GM19397 (cell line): ENCODE results near the gene C20orf144.

Source experiments
- ATAC-seq: cut with Tn5 transposase; IDR thresholded peaks from one replicate; pipeline ENCODE4 v1.9.1; 2021; ENCODE audit warnings: mild to moderate bottlenecking, moderate library complexity; ENCODE audit not compliant: unreplicated experiment

C20orf144 gene

DNA sequence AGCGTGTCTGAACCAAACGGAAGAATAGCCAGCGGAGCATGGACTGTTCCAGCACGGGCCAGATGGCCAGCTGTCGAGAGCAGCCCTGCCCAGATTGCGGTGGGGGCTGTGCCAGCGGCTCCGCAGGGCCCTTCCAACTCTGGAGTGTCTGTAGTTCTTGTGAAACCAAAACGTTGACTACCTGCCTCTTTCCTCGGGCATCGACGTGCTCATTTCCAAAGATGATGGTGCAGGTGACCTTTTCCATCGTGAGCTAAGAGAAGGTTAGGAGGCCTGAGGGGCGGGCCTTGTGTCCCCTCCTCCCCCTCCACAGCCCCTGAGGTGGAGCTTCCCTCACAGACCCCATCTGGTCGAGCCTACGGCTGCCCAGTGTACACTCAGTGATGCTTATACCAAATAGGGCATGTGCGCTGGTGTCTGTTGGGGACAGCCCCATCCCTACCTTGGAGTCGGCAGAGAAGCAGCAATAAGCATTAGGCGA lies 12.9 kb upstream of the C20orf144 start:
- ATAC-seq = no peak

GRCh38 chr20:33650111-33650752 lies 11.9 kb upstream of the C20orf144 start:
- no peak for ATAC-seq

DNA sequence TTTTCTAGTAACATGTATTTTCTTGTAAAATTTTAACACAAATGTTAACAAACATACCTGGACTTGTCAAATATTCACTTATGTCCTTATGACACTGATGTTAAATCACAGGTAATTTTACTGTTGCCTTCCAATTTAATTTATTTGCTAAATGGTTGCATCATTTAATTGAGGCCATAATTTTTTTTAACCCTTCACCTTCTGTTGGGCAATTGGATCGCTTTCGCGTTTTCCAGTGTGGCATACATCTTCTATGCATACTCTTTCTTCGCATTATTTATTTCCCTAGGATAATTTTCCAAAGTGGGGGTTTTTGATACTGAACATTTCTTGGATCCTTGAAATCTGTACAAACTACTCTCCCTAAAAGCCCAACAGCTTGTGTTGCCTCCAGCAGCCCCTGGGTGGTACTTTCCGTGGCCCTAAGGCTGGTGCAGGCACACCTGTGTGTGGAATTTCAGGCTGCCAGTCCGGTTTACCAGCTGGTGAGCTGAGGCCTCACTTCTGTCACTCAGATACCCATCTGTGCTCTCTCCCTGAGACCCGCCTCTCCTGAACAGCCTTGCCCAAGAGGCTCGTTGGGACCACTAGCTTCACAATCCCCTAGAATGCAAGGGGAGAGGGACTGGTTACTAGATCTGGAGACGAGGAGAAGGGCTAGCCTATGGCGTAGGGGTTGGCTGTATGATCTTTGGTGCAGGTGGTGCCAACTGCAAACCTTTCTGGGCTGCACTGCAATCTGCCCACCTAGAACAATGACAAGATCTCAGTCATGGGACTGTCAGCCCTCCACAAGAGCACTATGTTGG lies 11.2 kb upstream of the C20orf144 start:
- no peak for ATAC-seq

DNA sequence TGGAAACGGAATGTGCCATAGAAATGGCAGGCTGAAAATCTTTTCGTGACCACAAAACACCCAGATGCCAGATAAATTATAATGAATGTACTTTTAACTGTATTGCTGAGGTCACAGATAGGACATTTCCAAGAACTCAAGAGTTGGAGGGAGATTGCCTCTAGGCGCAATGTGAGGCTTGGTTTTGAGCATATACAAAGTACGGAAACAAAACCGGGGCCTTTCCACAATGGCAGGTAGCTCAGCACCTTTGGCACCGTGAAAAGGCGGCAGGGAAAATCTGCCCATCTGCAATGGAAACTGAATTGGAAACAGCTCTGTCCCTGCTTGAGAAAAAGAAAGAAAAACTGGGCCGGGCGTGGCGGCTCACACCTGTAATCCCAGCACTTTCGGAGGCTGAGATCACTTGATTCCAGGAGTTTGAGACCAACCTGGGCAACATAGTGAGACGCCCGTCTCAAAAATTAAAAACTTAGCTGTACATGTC lies 10.5 kb upstream of the C20orf144 start:
- no peak for ATAC-seq

GRCh38 chr20:33653218-33653899 lies 8.8 kb upstream of the C20orf144 start:
- ATAC-seq = no peak

DNA sequence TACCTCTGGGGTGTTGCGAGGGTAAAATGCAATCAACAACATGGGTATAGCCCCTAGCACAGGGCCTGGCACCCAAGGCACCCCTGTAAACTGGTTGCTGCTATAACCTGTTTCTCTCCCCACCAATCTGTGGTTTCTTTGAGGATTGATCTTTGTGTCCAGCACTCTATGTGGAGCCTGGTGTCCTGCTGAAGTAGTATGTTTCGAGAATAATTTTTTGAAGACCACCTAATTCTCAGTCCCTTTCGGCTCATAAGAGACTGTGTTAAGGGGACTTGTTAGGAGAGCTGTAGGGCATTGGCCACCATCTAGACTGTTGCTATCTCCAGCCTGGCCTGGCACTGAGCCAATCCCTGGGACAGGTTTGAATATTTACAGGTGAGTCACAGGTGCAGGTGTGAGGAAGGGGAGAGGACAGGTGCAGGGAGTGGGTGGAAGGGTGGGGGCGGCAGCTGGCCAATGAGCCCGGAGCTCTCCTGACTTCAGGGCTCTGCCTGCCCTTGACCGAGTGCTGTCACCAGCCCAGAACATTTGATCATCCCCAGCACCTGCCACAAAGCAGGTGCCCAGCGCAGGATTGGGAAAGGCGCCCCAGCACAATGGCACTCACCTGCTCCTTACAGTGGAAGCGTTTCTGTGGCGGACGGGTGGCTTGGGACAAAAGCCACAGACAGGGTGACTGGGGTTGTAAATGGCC lies 8.1 kb upstream of the C20orf144 start:
- ATAC-seq = no peak

DNA sequence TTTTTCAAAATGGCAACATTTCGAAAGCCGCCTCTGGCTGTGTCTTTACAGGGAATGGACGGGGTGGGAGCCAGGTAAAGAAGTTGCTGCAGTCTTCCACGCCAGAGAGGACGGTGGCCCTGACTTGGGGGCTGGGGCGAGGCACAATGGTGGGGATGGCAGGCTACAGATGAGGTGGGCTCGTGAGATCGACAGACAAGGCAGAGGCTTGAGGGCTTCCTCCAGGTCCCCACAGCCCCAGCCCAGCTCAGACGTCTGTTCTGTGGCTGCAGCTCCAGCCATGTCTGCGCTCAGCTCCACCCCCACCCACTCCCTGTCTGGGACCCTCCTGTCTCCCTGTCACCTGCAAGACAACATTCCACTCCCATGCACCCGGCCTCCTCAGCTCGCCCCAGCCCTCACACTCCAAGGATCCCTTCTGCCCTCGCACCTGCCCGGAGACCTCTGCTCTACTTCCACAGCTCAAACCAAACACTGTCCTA lies 7.4 kb upstream of the C20orf144 start:
- no peak for ATAC-seq

GRCh38 chr20:33655164-33655563 lies 7.0 kb upstream of the C20orf144 start:
- ATAC-seq = no peak

GRCh38 chr20:33656010-33656782 lies 5.9 kb upstream of the C20orf144 start:
- no peak for ATAC-seq

DNA sequence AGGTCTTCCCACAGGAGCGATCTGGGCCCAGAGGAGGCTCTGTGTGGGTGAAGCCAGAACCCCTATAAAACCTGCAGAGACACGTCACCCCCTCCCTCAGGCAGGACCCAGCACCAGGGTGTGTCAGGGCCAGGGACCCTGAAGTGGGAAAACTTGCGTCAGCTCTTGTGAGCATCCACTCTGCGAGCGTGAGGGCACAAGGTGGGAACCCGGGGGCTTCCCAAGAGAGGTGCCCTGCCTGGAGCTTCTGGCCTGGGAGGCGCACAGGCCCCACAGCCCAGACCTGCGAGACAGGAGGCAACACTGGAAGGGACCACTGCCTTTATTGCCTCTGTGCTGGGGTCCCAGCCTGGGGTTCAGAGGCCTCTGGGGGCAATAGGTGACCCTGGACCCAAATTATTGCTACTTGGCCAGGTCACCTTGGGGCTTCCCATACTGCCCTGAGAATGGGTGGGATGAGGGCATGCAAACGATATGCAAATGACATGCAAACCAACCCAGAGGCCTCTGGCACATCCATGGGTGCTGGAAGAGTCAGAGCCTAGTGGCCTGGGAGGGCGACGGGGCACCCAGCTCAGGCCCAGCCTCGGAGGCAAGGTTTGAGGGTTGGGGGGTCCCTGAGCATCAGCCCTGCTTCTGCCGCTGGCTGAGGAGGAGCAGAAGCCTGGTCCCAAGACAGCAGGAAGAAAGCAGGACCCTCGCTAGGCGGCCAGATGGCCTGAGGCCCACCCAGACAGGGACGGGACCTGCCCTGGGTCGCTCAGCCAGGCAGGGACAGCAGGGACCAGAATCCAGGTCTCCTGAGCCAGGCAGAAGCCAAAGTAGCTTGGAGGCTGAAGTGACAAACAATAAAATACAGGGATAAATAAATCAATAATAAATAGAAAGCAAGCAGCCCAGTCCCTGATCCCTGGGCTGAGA lies 5.1 kb upstream of the C20orf144 start:
- ATAC-seq = no peak

DNA sequence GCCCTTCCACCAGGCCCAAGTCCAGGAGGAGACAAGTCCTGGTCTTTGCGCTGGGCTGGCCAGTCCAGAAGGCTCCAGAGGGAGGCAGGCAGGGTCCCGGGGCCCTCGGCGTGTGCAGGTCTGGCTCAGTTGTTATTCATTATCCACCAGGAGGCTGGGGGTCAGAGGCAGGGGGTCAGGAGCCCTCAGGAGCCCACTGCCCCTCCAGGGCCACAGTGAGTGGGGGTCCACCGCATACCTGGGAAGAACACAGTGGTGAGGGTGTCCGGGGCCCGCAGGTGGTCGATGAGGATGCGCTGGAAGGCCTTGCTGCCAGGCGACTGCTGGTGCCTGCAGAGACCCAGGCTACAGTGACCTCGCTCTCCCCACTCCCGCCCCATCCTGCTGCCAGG lies 4.4 kb upstream of the C20orf144 start:
- no peak for ATAC-seq

- no peak for ATAC-seq
These were observed 3.6 kb upstream of the C20orf144 start for GRCh38 chr20:33658510-33658909.

DNA sequence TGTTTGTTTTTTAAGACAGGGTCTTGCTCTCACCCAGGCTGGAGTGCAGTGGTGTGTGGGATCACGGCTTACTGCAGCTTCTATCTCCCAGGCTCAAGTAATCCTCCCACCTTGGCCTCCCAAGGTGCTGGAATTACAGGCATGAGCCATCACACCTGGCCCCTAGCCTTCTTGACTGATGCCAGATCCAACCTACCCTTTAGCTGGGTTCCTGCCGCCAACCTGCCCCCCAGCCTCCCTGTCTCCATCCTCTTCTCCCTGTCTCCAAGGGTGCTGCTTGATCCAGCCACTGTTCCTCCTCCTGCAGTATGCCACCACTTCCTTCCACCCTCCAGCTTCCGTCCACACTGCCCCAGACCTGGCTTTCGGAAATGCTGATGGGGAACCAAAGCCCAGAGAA lies 3.2 kb upstream of the C20orf144 start:
- no peak for ATAC-seq

DNA sequence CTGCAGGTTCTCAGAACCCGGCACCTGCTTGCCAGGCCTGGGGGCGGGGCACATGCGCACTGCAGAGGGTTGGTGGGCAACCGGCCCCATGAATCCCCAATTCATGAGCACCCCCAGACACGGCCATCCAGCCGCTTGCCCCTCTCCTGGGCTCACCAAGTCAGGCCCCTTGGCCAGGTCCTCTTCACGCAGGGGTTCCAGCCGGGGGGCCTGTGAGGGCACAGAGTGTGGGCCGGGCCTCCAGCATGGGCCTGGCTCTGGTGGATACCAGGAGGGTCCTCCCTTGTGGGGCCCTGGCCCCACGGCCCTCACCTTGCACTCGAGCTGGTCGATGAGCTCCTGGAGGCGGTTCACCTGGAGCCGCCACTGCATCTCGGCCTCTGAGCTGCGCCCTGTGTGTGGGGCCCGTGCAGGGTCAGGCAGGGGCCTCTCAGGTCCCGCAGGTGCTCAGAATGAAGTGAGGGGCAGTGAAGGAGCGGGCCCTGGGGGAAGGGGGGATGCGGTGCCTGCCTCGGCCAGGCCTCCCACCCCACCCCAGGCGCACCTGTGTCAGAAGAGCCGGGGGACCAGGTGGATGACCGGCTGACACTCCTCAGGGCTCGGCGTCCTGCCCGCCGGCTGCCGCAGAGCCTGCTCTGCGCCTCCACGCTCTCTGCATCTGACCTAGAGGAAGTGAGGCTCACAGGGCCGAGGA lies 2.6 kb upstream of the C20orf144 start:
- no peak for ATAC-seq

GRCh38 chr20:33660035-33660684 lies 2.0 kb upstream of the C20orf144 start:
- no peak for ATAC-seq

DNA sequence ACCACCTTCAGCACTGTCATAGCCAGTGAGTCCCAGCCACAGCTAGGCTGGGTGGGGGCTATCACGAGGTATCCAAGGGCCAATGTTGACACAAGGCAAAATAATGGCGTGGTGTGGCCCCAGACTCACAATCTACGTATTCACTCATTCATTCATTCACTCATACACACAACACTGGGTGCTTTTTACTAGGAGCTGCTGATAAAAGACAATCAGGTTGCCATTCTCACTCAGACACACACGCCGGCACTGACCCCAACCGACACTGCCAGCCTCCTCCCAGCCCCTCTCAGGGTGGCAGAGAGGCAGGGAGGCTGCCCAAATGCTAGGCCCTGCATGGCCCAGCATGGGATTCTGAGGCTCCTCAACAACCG lies 1.5 kb upstream of the C20orf144 start:
- ATAC-seq = no peak

DNA sequence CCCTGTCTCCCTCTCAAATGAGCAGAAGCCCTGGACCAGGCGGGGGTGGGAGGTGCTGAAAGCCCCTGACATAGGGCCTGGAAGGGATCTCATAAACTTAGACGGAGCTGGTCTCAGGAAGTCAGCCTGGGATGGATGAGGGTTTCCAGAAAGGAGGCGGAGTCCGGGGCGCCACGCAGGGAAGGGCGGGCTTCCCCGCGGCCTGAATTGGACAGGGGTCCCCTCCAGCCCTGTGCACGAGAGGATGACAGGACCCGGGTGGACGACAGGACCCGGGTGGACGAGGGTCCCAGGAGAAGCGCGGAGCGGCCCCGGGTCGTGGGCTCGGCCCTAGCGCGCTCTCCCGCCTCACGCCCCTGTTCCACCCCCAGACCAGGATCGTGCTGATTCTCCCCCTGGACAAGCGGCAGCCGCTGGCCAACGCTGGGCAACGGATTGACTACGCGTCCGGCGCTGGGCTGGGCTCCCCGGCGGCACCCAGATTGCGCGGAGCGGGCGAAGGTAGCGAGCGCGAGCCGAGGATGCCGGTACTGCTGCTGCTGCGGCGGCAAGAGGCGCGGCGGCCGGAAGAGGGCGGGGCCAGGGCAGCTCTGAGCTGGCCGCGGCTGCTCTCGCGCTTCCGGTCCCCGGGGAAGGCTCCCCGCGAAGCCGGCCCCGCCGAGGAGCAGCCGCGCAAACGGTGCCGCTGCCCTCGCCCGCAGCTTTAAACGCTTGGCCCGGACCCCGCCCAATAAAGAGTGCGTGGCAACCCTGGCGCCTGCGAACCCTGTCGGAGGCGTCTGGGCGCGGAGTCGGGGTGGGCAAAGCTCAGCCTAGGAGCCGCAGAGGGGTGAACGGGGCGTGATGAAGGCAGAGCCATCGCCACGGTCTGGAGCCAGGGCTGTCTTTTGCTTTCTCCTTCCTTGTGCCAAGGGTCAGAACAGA lies 1.3 kb downstream of the C20orf144 start:
- ATAC-seq = peak; percentile 42
